ENCODE data around the gene LIPG. TPM values are rescaled to one million over a fixed set of nuclear protein-coding genes. Genes with fewer than 3 reads are reported as not detected.
"Not testable (repeated sequence)": the region's sequence is repeated elsewhere in the genome, so short reads cannot be mapped to it uniquely, and the experiment has no call there.

LIPG gene
- polyA plus RNA-seq, 1 donor from 2014 or later: 0.85 TPM

DNA sequence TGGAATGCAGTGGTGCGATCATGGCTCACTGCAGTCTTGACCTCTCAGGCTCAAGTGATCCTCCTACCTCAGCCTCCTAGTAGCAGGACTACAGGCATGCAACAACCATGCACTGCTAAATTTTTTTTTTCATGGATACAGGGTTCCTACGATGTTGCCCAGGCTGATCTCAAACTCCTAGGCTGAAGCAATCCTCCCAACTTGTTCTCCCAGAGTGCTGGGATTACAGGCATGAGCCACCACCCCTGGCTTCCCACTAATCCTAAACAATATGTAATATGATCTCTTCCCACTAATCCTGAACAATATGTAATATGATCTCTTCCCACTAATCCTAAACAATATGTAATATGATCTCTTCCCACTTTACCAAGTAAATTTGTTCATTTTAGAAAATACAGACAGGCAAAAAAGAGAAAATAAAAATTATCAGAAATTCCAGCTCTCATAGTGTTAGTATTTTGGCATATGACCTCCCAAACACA, 41.2 kb upstream of the LIPG start:
- H2AFZ ChIP-seq (ENCODE audit: low read depth, low read length): no peak overlapping the region

DNA sequence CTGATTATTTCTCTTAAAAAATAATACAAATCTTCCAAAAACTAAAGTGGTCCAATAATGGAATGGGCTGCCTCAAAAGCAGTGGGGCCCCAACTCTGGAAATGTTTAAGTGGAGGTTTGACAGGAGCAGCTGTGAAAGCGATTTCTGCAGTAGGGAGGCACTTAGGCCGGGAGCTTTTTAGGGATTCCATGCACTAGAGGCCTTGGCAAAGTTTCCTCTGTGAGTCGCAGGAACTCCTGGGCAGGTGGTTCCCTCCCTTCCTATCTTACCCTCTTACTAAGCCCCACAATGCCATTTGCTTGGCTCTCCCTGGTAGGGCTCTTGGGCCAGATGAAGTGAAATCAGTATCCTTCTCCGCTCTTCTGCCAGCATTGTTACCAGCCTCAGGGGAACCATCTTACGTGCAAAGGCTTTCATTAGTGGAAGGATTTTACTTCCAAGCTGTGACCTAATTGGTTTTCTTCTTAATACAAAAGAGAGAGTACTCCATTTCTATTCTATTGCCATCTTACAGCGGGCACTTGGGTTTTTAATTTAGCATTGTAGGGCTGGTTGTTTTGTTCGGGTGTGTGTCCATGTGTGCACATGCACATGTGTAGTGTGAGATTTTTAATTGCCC, 40.5 kb upstream of the LIPG start:
- Histone ChIP-seq H3K36me3 (ENCODE audit: insufficient read depth, low read length) (no peaks in the 10 kb centered on the region), H3K9me2 (ENCODE audit: insufficient read depth, low read length) (no peaks in the 10 kb centered on the region), H3K9ac (ENCODE audit: low read length) (no peak overlapping the region), H3K79me2 (replicated peaks; ENCODE audit: insufficient read depth, low read length) (no peaks in the 10 kb centered on the region), H3F3A (ENCODE audit: insufficient read depth, low read length, poor library complexity, severe bottlenecking) (no peaks in the 10 kb centered on the region), H2AFZ (ENCODE audit: low read depth, low read length) (no peak overlapping the region), H3K27me3 (ENCODE audit: insufficient read depth, low read depth, low read length) (no peaks in the 10 kb centered on the region), H3K9me3 (ENCODE audit: low read length) (no peaks in the 10 kb centered on the region), H3K4me3 (ENCODE audit: low read length) (no peak overlapping the region), H3K27ac (ENCODE audit: low read length) (no peak overlapping the region), H3K4me2 (ENCODE audit: low read length) (no peak overlapping the region), H4K20me1 (ENCODE audit: insufficient read depth) (no peaks in the 10 kb centered on the region)
- TF ChIP-seq EZH2 (IDR thresholded peaks at IDR 0.05; ENCODE audit: borderline replicate concordance, insufficient read depth, low read length, poor library complexity, severe bottlenecking): no peak
- no peak for TF ChIP-seq RAD21 (conservative IDR thresholded peaks at IDR 0.05)

More for the DNA sequence above, 41.2 kb upstream of the LIPG start:
- Histone ChIP-seq H3K9me3 (ENCODE audit: low read length) (no peaks in the 10 kb centered on the region), H3K4me2 (ENCODE audit: low read length) (no peak overlapping the region), H3K79me2 (replicated peaks; ENCODE audit: insufficient read depth, low read length) (no peaks in the 10 kb centered on the region), H3K9me2 (ENCODE audit: insufficient read depth, low read length) (no peaks in the 10 kb centered on the region), H3K27ac (ENCODE audit: low read length) (no peak overlapping the region), H3K27me3 (ENCODE audit: insufficient read depth, low read depth, low read length) (no peaks in the 10 kb centered on the region), H3K36me3 (ENCODE audit: insufficient read depth, low read length) (no peaks in the 10 kb centered on the region), H3K9ac (ENCODE audit: low read length) (no peak overlapping the region), H3F3A (ENCODE audit: insufficient read depth, low read length, poor library complexity, severe bottlenecking) (no peaks in the 10 kb centered on the region), H3K4me3 (ENCODE audit: low read length) (no peak overlapping the region), H4K20me1 (ENCODE audit: insufficient read depth) (no peaks in the 10 kb centered on the region)
- TF ChIP-seq POLR2AphosphoS5 (IDR thresholded peaks at IDR 0.05) (no peak), MXI1 (conservative IDR thresholded peaks at IDR 0.05; ENCODE audit: poor library complexity, severe bottlenecking) (no peak), EP300 (conservative IDR thresholded peaks at IDR 0.05; ENCODE audit: poor library complexity, severe bottlenecking) (no peak), EZH2 (IDR thresholded peaks at IDR 0.05; ENCODE audit: borderline replicate concordance, insufficient read depth, low read length, poor library complexity, severe bottlenecking) (no peak), RAD21 (conservative IDR thresholded peaks at IDR 0.05) (no peak), SMC3 (conservative IDR thresholded peaks at IDR 0.05; ENCODE audit: poor library complexity) (no peak), TAF1 (IDR thresholded peaks at IDR 0.05; ENCODE audit: low read depth) (no peak)
- TF ChIP-seq, protein P1, sequence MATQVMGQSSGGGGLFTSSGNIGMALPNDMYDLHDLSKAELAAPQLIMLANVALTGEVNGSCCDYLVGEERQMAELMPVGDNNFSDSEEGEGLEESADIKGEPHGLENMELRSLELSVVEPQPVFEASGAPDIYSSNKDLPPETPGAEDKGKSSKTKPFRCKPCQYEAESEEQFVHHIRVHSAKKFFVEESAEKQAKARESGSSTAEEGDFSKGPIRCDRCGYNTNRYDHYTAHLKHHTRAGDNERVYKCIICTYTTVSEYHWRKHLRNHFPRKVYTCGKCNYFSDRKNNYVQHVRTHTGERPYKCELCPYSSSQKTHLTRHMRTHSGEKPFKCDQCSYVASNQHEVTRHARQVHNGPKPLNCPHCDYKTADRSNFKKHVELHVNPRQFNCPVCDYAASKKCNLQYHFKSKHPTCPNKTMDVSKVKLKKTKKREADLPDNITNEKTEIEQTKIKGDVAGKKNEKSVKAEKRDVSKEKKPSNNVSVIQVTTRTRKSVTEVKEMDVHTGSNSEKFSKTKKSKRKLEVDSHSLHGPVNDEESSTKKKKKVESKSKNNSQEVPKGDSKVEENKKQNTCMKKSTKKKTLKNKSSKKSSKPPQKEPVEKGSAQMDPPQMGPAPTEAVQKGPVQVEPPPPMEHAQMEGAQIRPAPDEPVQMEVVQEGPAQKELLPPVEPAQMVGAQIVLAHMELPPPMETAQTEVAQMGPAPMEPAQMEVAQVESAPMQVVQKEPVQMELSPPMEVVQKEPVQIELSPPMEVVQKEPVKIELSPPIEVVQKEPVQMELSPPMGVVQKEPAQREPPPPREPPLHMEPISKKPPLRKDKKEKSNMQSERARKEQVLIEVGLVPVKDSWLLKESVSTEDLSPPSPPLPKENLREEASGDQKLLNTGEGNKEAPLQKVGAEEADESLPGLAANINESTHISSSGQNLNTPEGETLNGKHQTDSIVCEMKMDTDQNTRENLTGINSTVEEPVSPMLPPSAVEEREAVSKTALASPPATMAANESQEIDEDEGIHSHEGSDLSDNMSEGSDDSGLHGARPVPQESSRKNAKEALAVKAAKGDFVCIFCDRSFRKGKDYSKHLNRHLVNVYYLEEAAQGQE (IDR thresholded peaks at IDR 0.05; ENCODE audit: borderline replicate concordance): no peak
- TF ChIP-seq, protein P2, sequence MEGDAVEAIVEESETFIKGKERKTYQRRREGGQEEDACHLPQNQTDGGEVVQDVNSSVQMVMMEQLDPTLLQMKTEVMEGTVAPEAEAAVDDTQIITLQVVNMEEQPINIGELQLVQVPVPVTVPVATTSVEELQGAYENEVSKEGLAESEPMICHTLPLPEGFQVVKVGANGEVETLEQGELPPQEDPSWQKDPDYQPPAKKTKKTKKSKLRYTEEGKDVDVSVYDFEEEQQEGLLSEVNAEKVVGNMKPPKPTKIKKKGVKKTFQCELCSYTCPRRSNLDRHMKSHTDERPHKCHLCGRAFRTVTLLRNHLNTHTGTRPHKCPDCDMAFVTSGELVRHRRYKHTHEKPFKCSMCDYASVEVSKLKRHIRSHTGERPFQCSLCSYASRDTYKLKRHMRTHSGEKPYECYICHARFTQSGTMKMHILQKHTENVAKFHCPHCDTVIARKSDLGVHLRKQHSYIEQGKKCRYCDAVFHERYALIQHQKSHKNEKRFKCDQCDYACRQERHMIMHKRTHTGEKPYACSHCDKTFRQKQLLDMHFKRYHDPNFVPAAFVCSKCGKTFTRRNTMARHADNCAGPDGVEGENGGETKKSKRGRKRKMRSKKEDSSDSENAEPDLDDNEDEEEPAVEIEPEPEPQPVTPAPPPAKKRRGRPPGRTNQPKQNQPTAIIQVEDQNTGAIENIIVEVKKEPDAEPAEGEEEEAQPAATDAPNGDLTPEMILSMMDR (IDR thresholded peaks at IDR 0.05; ENCODE audit: poor library complexity, severe bottlenecking): no peak

DNA sequence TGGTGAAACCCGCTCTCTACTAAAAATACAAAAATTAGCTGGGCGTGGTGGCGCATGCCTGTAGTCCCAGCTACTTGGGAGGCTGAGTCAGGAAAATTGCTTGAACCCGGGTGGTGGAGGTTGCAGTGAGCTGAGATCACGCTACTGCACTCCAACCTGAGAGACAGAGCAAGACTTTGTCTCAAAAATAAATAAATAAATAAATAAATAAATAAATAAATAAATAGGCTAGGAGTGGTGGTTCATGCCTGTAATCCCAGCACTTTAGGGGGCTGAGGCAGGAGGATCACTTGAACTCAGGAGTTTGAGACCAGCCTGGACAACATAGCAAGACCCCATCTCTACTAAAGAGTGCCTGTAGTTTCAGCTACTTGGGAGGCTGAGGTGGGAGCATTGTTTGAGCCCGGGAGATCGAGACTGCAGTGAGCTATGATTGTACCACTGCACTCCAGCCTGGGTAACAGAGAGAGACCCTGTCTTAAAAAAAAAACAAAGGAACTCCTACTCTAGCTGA, 38.2 kb upstream of the LIPG start:
- H4K20me1 ChIP-seq (ENCODE audit: insufficient read depth); H3K9me2 ChIP-seq (ENCODE audit: insufficient read depth, low read length); H3K27me3 ChIP-seq (ENCODE audit: insufficient read depth, low read depth, low read length); H3K9ac ChIP-seq (ENCODE audit: low read length); H2AFZ ChIP-seq (ENCODE audit: low read depth, low read length); H3K36me3 ChIP-seq (ENCODE audit: insufficient read depth, low read length); H3K79me2 ChIP-seq (replicated peaks; ENCODE audit: insufficient read depth, low read length); H3K4me3 ChIP-seq (ENCODE audit: low read length); H3K4me2 ChIP-seq (ENCODE audit: low read length); H3K9me3 ChIP-seq (ENCODE audit: low read length); H3F3A ChIP-seq (ENCODE audit: insufficient read depth, low read length, poor library complexity, severe bottlenecking); H3K27ac ChIP-seq (ENCODE audit: low read length): not testable (repeated sequence)
